ENCODE data around the gene CD52.
A peak's percentile ranks its signal among the peaks of the same experiment; 100 is the strongest.

CD52 gene

DNA sequence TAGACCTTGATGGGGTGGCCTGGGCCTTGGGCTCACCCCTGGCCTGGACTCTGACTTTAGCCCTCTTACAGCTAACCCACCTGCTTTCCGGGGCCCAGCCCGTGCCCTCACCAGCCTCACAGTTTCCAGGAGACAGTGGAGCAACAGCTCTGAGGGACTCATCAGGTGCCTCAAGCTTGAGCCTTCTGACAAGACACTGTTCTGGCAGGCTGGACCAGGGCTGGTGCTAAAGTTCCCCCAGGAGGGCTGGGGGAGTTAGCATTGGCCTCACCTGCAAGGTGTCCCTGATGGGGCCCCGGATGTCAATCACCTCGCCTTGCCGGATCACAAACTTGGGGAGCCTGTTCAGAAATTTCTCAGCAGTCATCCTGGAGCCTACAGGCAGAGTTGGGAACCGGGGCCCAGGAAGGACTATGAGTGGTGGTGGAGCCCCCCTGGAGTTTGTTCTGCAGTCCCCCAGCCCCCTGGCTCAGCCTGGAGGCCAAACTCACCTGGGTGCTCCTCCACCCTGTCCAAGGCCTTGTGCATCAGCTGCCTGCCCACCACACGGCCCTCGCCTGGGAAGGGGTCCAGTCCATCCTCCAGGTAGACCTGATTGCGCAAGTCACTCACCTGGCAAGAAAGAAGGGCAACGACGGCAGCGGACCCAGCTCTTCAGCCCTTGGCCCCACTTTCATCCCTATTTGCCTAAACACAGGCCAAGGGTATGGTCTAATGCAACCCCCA, 33.7 kb upstream of the CD52 start:
- TF ChIP-seq POLR2AphosphoS5 (IDR thresholded peaks at IDR 0.05; ENCODE audit: low read depth, low read length) (no peak), POLR2A (IDR thresholded peaks at IDR 0.05; ENCODE audit: low read depth, low read length) (no peak), SPI1 (IDR thresholded peaks at IDR 0.05; ENCODE audit: low read depth, low read length) (no peak), TAF1 (IDR thresholded peaks at IDR 0.05; ENCODE audit: low read depth, low read length) (no peak), PAX5 (IDR thresholded peaks at IDR 0.05; ENCODE audit: insufficient read depth, low read length, severe bottlenecking) (no peak), POU2F2 (IDR thresholded peaks at IDR 0.05; ENCODE audit: low read depth, low read length) (no peak)
- DNase-seq (ENCODE audit: insufficient read length, low spot score): no peak
- FAIRE-seq: no peak

DNA sequence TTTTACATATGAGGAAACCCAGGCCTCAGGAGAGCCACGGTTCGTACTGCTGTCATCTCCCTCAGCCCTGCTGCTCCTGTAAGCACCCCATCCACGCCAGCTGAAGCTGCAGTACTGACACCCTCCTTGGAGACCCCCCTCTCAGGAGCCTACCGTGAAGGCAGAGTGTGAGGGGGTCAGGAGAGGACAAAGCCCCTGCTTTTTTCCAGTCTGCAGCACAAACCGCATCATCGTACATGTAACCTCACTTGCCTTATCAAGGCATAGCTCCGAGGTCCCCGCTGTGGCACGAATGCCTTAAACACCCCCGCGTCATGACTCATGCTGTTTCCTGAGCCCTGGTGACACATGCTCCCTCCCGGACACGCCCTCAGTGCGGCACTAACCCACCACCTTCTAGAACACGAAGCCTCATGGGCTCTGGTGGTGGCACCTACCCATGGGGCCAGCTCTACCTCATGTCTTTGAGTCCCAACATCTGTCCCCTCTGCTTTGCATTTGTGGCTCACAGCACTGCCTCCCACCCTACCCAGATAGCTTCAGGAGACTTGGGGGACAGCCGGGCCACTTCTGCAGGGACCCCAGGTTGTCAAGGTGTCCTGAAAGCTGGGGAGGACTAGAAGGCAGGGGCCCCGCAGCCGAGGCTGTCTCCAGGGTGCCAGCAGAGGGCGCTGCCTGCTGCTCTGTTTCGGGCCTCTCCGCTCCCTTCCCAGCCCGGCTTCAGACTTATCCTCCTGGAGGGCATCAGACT, 33.0 kb upstream of the CD52 start:
- TF ChIP-seq POLR2AphosphoS5 (IDR thresholded peaks at IDR 0.05; ENCODE audit: low read depth, low read length): no peak
- no peak for TF ChIP-seq POLR2A (IDR thresholded peaks at IDR 0.05; ENCODE audit: low read depth, low read length)
- TF ChIP-seq SPI1 (IDR thresholded peaks at IDR 0.05; ENCODE audit: low read depth, low read length): no peak
- no peak for TF ChIP-seq TAF1 (IDR thresholded peaks at IDR 0.05; ENCODE audit: low read depth, low read length)
- no peak for TF ChIP-seq POU2F2 (IDR thresholded peaks at IDR 0.05; ENCODE audit: low read depth, low read length)
- no peak for TF ChIP-seq PAX5 (IDR thresholded peaks at IDR 0.05; ENCODE audit: insufficient read depth, low read length, severe bottlenecking)
- FAIRE-seq (peak; percentile 91), DNase-seq (ENCODE audit: insufficient read length, low spot score) (peak; percentile 66)

DNA sequence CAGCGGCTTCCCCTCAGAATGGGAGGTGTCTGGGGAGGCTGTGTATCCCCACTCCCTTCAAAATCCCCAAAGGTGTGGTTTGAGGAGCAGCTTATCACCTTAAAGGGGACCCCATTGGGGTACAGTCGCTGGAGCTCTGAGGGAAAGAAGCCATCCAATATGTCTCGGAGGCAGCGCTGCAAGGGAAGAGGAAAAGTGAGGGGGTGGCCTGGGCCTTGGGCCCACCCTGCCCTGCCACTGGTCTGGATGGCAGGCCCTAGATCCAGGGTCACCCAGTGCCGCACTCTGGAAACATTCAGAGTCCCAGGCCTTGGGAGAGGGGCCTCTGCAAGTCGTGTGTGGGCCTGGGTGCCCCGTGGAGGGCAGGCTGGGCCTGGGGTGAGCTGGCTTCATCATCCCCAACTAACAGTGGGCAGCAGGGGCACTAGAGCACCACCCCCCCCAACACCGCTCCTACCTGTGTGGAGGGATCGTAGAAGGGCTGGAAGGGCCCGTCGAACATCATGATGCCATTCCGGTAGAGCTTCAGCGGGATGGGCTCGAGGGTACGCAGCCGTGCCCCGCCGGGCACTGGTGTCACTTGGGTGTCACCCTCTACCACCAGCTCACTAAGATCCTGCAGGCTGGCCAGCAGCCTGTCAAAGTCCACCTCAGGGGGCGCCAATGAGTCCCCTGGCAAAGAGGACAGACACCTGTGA, 32.2 kb upstream of the CD52 start:
- DNase-seq (ENCODE audit: insufficient read length, low spot score) (no peak), FAIRE-seq (no peak)
- TF ChIP-seq POLR2AphosphoS5 (IDR thresholded peaks at IDR 0.05; ENCODE audit: low read depth, low read length) (no peak), PAX5 (IDR thresholded peaks at IDR 0.05; ENCODE audit: insufficient read depth, low read length, severe bottlenecking) (no peak), TAF1 (IDR thresholded peaks at IDR 0.05; ENCODE audit: low read depth, low read length) (no peak), POLR2A (IDR thresholded peaks at IDR 0.05; ENCODE audit: low read depth, low read length) (no peak), SPI1 (IDR thresholded peaks at IDR 0.05; ENCODE audit: low read depth, low read length) (no peak), POU2F2 (IDR thresholded peaks at IDR 0.05; ENCODE audit: low read depth, low read length) (no peak)

DNA sequence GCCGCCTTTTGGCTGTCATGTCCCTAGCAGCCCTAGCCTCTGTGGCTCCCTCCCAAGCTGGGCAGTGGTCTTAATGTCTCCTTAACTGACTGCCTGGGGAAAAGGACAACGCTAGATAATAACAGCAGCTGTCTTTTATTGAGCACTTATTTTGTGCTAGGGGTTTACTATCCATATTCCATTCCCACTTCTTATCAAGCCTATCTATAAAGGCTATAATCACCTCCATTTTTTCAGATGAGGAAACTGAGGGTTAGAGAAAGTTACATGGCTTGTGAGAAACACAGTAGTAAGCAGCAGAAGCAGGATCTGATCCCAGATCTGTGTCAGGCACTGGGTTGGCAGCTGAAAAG, 31.7 kb upstream of the CD52 start:
- no peak for FAIRE-seq
- no peak for DNase-seq (ENCODE audit: insufficient read length, low spot score)
- no peak for TF ChIP-seq POLR2A (IDR thresholded peaks at IDR 0.05; ENCODE audit: low read depth, low read length)
- TF ChIP-seq TAF1 (IDR thresholded peaks at IDR 0.05; ENCODE audit: low read depth, low read length): no peak
- TF ChIP-seq SPI1 (IDR thresholded peaks at IDR 0.05; ENCODE audit: low read depth, low read length): no peak
- TF ChIP-seq POU2F2 (IDR thresholded peaks at IDR 0.05; ENCODE audit: low read depth, low read length): no peak
- no peak for TF ChIP-seq PAX5 (IDR thresholded peaks at IDR 0.05; ENCODE audit: insufficient read depth, low read length, severe bottlenecking)
- TF ChIP-seq POLR2AphosphoS5 (IDR thresholded peaks at IDR 0.05; ENCODE audit: low read depth, low read length): no peak

DNA sequence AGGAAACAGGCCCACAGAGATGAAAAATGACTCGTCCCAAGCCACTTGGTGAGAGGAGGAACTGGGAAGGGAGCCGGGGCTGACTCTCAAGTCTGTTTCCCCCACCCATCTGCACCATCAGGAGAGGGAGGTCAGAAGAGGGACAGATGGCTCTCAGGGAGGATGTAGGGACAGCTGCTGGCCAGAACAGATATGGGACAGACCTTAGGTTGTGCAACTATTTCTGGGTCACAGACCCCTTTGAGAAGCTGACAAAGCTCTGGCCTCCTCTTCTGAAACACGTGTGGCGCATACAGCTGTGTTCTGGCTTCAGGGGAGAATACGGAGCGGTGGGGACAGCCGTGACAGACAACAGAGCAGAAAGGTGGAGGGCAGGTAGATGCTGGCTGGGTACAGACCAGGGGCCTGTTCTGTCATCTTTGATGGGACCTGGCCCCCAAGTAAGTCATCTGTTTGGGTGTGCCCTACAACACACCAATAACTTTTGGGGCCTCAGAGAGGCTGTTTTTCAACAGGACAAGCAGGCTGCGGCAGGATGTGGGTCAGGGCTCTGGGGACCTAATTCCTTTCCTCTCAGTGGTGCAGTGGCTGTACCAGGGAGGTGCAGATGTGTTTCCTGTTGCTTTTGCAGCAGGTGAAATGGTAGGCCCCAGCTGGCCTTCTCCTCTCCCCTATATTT, 30.6 kb upstream of the CD52 start:
- FAIRE-seq (peak; percentile 92), DNase-seq (ENCODE audit: insufficient read length, low spot score) (peak; percentile 55)
- TF ChIP-seq SPI1 (IDR thresholded peaks at IDR 0.05; ENCODE audit: low read depth, low read length) (0 out of 2 replicates have a peak, but pooled peaks have one; percentile 21), TAF1 (IDR thresholded peaks at IDR 0.05; ENCODE audit: low read depth, low read length) (no peak)

DNA sequence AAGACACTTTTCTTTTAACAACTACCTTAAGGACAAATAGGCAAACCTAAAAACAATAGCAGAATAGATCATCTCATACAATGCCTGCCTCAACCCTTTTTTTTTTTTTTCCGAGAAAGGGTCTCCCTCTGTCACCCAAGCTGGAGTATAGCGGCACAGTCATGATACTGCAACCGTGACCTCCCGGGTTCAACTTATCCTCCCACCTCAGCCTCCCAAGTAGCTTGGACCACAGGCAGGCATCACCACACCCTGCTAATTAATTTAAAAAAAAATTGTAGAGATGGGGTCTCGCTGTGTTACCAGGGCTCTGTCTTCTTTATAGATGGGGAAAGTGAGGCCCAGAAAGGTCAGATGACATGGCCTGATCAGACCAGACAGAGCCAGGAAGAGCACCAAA, 29.9 kb upstream of the CD52 start:
- FAIRE-seq: no peak
- no peak for TF ChIP-seq POLR2AphosphoS5 (IDR thresholded peaks at IDR 0.05; ENCODE audit: low read depth, low read length)
- TF ChIP-seq TAF1 (IDR thresholded peaks at IDR 0.05; ENCODE audit: low read depth, low read length): no peak
- TF ChIP-seq PAX5 (IDR thresholded peaks at IDR 0.05; ENCODE audit: insufficient read depth, low read length, severe bottlenecking): no peak
- no peak for TF ChIP-seq POU2F2 (IDR thresholded peaks at IDR 0.05; ENCODE audit: low read depth, low read length)

DNA sequence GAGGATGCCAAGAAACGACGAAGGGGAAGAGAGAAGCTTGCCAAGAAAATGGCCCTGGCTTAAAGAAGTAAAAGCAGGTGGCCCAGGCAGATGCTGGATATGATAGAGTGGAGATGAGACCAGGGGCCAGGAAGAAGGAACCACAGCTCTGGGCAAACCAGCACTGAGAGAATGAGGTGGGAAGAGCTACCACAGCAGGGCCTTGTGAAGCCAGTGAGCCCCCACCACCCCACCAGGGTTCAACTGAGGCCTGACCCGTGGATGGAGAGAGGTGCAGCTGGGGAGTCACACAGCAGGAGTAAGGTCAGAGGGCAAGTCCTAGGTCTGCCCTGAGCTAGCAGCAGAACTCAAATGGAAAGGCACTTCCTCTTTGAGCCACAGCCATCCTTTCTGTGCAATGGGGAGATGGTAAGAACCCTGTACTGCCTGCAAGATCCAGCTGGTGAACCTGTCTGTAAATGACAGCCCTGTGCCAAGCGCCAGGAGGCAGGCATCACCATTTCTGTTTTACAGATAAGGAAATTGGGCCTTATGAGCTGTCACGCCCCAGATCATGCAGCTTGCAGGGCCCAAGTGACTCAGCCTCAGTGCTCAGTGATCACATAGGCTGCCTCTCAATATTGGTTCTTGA, 29.3 kb upstream of the CD52 start:
- DNase-seq (ENCODE audit: insufficient read length, low spot score) (no peak), FAIRE-seq (no peak)
- peak; percentile 92 for TF ChIP-seq SPI1 (IDR thresholded peaks at IDR 0.05; ENCODE audit: low read depth, low read length)
- TF ChIP-seq POLR2AphosphoS5 (IDR thresholded peaks at IDR 0.05; ENCODE audit: low read depth, low read length): no peak
- TF ChIP-seq POU2F2 (IDR thresholded peaks at IDR 0.05; ENCODE audit: low read depth, low read length): no peak

More for the DNA sequence above, 29.9 kb upstream of the CD52 start:
- DNase-seq (ENCODE audit: insufficient read length, low spot score): no peak

DNA sequence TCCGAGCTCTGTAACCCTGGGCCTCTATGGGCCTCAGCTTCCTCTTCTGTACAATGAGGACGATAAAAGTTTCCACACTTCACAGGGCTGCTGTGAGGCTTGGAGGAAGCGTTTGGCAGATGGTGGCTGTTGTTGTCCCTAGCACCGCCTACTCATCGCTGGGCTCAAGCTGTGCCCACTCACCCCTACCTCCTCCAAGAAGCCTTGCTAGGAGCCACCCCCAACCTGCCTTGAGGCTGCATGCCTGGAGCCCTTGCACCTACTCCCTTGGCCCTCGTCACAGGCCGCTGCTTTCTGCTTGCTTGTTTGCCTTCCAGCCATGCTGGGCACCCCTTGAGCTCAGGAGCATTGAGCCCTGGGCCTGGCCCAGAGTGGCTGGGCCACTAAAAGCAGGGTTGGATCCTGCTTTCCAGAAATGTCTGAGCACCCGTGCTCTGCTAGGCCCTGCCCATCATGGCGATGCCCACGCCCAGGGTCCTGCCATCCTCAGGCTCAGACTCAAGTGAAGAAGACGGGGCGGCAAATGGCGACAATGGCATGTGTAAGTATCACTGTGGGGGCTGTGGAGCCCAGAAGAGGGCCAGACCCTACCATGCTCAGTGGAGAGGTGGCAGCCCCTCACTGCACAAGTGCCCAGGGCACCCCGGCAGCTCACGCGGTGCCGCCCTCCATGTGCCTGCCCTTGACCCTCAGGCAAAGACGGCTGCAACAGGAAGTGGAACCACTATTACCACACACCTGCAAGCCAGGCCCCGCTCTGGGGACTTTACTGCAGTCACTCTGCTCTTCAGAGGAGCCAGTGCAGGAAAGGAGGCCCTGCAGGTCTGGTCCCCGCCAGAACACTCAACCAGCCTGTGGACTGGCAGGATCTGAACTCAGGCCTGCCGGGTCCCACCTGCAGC, 28.3 kb upstream of the CD52 start:
- FAIRE-seq (no peak), DNase-seq (ENCODE audit: insufficient read length, low spot score) (peak; percentile 73)
- TF ChIP-seq POLR2A (IDR thresholded peaks at IDR 0.05; ENCODE audit: low read depth, low read length) (peak; percentile 73), TAF1 (IDR thresholded peaks at IDR 0.05; ENCODE audit: low read depth, low read length) (no peak), POLR2AphosphoS5 (IDR thresholded peaks at IDR 0.05; ENCODE audit: low read depth, low read length) (peak; percentile 24; the same call in 1 of the 2 replicates), PAX5 (IDR thresholded peaks at IDR 0.05; ENCODE audit: insufficient read depth, low read length, severe bottlenecking) (peak; percentile 68), SPI1 (IDR thresholded peaks at IDR 0.05; ENCODE audit: low read depth, low read length) (peak; percentile 91), POU2F2 (IDR thresholded peaks at IDR 0.05; ENCODE audit: low read depth, low read length) (0 out of 2 replicates have a peak, but pooled peaks have one; percentile 24)
